ENCODE results near the gene JARID2.

JARID2 gene

DNA sequence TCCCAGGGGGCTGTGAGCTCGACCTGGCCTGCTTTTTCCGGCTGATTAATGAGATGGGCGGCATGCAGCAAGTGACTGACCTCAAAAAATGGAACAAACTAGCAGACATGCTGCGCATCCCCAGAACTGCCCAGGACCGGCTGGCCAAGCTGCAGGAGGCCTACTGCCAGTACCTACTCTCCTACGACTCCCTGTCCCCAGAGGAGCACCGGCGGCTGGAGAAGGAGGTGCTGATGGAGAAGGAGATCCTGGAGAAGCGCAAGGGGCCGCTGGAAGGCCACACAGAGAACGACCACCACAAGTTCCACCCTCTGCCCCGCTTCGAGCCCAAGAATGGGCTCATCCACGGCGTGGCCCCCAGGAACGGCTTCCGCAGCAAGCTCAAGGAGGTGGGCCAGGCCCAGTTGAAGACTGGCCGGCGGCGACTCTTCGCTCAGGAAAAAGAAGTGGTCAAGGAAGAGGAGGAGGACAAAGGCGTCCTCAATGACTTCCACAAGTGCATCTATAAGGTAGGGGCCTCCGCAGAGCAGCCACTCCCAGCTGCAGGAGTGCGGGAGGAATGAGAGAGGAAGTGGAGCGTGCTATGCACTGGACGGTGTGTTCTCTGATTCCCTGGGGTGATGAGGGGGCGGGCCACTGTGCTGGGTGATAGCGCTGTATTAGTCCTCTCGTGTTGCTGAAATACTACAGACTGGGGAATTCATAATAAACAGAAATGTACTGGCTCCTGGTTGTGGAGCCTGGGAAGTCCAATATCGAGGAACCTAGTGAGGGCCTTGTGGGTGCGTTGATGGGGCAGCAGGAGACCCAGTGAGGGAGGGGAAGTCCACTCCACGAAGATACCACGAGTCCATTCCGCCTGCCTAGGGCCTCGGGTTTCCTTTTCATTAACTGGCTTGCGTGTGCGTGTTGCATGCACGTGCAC, 255.3 kb downstream of the JARID2 start:
- DNase-seq = no peak

GRCh38 chr6:15501826-15502445, 256.1 kb downstream of the JARID2 start:
- DNase-seq = no peak

GRCh38 chr6:15502446-15503345, 256.8 kb downstream of the JARID2 start:
- DNase-seq = no peak

- no peak for DNase-seq
These were observed 257.4 kb downstream of the JARID2 start for GRCh38 chr6:15503346-15503680.

- no peak for DNase-seq
These were observed 258.2 kb downstream of the JARID2 start for GRCh38 chr6:15504040-15504495.

GRCh38 chr6:15504581-15505350, 258.9 kb downstream of the JARID2 start:
- peak; percentile 46 for DNase-seq

- no peak for DNase-seq
These were observed 259.6 kb downstream of the JARID2 start for GRCh38 chr6:15505463-15505918.

GRCh38 chr6:15506066-15506465, 260.2 kb downstream of the JARID2 start:
- no peak for DNase-seq

DNA sequence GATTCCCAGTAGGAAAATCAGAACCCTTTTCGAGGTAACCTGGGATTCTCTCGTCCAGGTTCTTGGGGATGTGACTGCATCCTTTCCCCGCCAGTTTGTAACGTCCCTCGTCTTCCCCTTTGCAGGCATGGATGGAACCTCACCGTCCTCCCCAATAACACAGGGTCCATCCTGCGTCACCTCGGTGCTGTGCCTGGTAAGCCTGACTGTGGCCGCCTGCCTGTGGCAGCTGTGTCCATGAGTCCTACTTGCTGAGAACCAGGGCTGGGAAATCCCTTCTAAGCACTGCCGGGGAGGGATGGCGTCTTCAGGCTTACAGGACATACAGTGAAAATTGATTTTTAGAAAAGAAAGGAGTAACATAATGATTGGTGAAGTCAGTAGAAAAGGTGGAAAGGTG, 261.4 kb downstream of the JARID2 start:
- DNase-seq = no peak

- DNase-seq = no peak
These were observed 261.9 kb downstream of the JARID2 start for GRCh38 chr6:15507746-15508145.

- no peak for DNase-seq
These were observed 262.6 kb downstream of the JARID2 start for GRCh38 chr6:15508441-15508871.

GRCh38 chr6:15508931-15509330, 263.1 kb downstream of the JARID2 start:
- DNase-seq = no peak

GRCh38 chr6:15509335-15509933, 263.6 kb downstream of the JARID2 start:
- no peak for DNase-seq

DNA sequence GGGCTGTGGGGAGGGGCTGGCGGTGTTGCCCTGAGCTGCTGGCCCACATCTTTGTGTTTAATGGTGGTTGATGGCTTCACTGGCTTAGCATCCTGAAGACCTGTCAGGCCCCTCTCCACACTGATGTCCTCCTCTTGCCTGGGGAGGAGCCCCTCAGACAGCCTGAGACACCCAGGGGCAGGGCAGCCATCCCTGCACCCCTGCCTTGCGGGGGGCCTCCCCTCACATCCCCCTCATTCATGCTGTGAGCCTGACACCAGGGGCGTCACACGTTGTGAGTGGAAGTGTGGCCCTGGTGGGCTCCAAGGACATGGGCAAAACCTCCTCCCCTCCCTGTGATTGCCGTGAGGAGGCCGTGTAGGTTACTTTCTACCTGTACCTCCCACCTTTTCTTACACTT, 264.3 kb downstream of the JARID2 start:
- no peak for DNase-seq

GRCh38 chr6:15510536-15511247, 264.8 kb downstream of the JARID2 start:
- DNase-seq = no peak

DNA sequence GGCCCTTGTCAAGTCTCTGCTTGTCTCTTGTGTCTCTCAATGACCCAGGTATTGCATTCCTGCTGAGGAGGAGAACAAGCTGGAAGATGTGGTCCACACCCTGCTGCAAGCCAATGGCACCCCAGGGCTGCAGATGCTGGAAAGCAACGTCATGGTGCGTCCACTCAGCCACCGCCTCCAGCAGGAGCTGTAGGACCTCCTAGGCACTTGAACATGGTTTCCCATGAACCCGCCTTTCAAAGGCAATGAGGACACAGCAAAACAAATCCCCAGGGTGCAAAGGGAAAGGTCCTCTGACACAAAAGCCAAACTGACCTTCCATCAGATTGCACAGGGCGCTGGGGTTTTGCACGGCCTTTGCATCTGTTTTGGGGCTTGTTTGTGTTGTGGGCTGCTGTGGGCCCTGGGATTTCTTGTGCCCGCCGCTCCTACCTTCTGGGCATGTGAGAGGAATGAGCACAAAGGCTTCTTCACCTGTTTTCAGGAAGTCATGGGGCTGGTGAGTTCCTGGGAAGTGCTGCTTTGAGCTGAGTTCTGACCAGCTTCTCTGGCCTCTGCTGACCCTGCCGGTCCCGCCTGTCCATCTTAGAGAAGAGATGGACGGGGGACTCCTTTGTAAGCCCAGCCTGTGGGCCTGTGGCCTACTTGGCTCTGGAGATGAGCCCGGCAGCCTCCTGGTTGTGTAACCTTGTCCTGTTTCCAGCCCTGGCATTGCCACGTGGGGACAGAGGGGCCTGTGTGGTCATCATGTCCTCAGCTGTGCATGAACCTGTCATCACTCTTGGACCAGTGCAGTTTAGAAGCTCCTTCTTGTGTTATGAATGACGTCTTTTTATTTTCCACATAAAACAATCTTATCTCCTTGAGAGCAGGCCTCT, 265.6 kb downstream of the JARID2 start:
- no peak for DNase-seq

DNA sequence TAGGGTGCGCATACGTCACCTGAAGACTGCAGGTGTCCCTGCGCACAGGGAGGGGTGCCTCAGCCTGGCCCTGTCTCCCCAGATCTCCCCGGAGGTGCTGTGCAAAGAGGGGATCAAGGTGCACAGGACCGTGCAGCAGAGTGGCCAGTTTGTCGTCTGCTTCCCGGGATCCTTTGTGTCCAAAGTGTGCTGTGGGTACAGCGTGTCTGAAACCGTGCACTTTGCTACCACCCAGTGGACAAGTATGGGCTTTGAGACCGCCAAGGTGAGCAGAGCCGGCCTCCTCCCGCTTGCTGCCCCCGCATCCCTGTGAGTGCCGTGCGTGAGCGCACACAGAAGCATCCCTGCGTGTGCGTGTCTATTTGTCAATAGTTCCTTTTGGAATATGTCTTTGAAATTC, 266.3 kb downstream of the JARID2 start:
- DNase-seq = no peak

DNA sequence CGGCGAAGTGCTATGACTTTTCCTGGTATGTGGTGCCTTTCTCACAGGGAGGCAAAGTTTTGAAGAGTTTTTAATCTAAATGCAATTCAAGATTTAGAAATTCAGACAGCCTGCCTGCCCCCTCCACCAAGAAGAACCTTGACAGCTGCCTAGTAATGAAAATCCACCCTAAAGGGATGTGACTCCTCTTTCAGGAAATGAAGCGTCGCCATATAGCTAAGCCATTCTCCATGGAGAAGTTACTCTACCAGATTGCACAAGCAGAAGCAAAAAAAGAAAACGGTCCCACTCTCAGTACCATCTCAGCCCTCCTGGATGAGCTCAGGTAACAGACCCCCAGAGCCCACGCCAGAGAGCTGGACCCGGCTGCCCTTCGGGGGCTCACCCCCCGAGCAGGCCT, 266.9 kb downstream of the JARID2 start:
- no peak for DNase-seq

DNA sequence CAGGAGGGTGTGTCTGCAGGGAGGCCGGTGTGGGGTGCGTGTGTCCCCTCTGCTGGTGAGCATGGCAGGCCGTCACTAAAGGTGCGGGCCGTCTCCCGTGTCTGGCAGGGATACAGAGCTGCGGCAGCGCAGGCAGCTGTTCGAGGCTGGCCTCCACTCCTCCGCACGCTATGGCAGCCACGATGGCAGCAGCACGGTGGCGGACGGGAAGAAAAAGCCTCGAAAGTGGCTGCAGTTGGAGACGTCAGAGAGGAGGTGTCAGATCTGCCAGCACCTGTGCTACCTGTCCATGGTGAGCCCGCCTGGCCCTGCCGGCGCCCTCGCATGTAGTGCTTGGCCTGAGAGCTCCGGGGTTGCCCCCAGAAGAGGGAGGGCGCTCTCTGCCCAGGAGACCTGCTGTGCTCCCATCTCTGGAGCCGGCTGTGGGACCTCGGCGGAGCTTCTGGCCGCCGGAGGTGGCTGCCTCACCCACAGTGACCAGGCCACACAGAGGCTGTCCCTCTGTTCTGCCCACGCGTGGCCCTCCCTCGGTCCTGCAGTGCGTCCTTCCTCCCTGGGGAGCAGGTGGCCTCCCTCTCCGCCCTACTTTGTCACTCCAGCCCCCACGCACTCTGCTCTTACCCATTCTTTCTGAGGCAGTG, 267.4 kb downstream of the JARID2 start:
- no peak for DNase-seq

Measured in hematopoietic multipotent progenitor cell treated with erythropoietin and hydrocortisone succinate and interleukin-3 and kit ligand, for 6 days (in vitro differentiated cells).